ENCODE results near the gene IRGC.

- TF ChIP-seq POLR2AphosphoS5 (IDR thresholded peaks at IDR 0.05) = no peak
- TF ChIP-seq CTCF (IDR thresholded peaks at IDR 0.05) = no peak
These were observed 2.7 kb upstream of the IRGC start for GRCh38 chr19:43713208-43713607.

Data from upper lobe of left lung (tissue), 4 donors.